Vagina (tissue), 2 donors: ENCODE data around the gene IPO5.

Source experiments
- POLR2A ChIP-seq, 2 donors: fragments of 450-650 bp; IDR thresholded peaks; one replicate each; pipeline ENCODE4 v1.6.1; 2017; ENCODE audit warnings: antibody characterized with exemption in 2 of 2, mild to moderate bottlenecking in 2 of 2, moderate library complexity in 2 of 2
- TF ChIP-seq, protein P1 (sequence below), 3 experiments: fragments of 450-650 bp in 2 of 3; fragments of 200-600 bp in 1 of 3; sonication (generic) in 1 of 3; IDR thresholded peaks; one replicate each; pipeline ENCODE4 v1.5.1; 2017 to 2019; ENCODE audit warnings: antibody characterized with exemption in 3 of 3, mild to moderate bottlenecking in 2 of 3, moderate library complexity in 2 of 3

DNA sequence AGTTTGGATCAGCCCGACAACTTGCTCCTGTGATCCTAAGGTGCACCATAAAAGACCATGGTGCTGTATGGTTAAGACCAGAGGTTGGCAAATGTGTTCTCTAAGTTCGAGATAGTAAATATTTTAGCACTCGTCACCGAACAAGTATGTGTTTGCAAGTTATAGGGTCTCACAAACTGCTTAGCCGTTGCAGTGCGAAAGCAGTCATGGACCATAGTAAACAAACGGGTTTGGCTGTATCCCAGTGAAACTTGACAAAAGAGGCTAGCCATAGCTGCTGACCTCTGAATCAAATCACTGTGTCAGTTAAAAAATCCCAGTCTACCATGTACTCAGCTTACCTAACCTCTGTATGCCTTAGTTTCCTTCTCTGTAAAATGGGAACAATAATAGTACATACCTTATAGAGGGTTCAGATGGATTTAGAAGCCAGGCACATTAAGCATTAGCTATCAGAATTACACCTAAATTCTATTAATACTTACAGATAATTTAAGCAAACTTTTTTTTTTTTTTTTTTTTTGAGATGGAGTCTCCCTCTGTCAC, 72.1 kb downstream of the IPO5 start:
- TF ChIP-seq POLR2A (IDR thresholded peaks at IDR 0.05), result no peak
- TF ChIP-seq, protein P1, sequence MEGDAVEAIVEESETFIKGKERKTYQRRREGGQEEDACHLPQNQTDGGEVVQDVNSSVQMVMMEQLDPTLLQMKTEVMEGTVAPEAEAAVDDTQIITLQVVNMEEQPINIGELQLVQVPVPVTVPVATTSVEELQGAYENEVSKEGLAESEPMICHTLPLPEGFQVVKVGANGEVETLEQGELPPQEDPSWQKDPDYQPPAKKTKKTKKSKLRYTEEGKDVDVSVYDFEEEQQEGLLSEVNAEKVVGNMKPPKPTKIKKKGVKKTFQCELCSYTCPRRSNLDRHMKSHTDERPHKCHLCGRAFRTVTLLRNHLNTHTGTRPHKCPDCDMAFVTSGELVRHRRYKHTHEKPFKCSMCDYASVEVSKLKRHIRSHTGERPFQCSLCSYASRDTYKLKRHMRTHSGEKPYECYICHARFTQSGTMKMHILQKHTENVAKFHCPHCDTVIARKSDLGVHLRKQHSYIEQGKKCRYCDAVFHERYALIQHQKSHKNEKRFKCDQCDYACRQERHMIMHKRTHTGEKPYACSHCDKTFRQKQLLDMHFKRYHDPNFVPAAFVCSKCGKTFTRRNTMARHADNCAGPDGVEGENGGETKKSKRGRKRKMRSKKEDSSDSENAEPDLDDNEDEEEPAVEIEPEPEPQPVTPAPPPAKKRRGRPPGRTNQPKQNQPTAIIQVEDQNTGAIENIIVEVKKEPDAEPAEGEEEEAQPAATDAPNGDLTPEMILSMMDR (IDR thresholded peaks at IDR 0.05), result no peak
